Spleen (tissue), 7 donors: Measurements from ENCODE around the gene PLVAP.

Experiments used
- POLR2A ChIP-seq, 3 donors: fragments of 450-650 bp; IDR thresholded peaks; one replicate each; pipeline ENCODE4 v1.5.1; 2017; ENCODE audit warnings: antibody characterized with exemption in 3 of 3, mild to moderate bottlenecking in 1 of 3
- TF ChIP-seq, protein P1 (sequence below), 11 experiments: fragments of 200-600 bp in 7 of 11; fragments of 450-650 bp in 4 of 11; sonication (generic) in 4 of 11; IDR thresholded peaks in 8 of 11; conservative IDR thresholded peaks in 3 of 11; 1 replicate in 7 of 11; 2 replicates in 4 of 11; pipeline versions ENCODE4 v1.4.0 to v1.8.0; 2016 to 2021; ENCODE audit warnings: antibody characterized with exemption in 11 of 11, inconsistent platforms in 4 of 11, mild to moderate bottlenecking in 1 of 11
- donor health status: DM: no; HTN: no; CAD: no; lungs with moderate emphysema.
- donor health status: DM: no; HTN: no; CAD: no.
- donor health status: DM: no; HTN: no; CAD: no.

DNA sequence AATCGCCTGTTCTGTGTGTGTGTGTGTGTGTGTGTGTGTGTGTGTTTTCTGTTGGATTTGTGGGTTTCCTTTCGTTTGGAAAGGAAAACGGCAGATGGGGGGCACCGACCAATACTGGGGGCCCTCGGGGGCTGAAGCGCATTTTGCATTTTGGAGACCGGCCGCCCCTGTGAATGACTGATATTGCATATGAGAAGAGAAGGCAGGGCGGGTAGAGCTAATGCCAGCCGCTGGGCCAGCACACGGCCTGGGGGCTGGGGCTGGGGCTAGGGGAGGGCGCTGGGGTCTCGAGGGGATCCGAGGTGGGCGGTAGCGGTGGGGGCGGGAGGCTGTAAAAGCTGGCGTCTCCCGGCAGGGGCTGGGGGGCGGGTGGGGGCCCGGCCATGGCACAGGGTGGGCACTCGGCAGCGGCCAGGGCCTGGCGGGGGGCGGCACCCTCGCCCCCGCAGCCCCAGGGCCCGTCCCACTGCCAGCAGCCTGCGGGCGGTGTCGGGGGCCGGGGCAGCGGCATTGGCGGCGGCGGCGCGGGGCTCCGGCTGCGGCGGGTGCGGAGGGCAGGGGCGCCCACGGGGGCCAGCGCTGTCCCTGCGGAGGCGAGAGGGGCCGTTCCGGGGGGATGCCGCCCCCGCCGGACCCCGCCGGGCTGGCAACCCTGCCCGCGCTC lies 53.7 kb downstream of the PLVAP start:
- TF ChIP-seq, protein P1, sequence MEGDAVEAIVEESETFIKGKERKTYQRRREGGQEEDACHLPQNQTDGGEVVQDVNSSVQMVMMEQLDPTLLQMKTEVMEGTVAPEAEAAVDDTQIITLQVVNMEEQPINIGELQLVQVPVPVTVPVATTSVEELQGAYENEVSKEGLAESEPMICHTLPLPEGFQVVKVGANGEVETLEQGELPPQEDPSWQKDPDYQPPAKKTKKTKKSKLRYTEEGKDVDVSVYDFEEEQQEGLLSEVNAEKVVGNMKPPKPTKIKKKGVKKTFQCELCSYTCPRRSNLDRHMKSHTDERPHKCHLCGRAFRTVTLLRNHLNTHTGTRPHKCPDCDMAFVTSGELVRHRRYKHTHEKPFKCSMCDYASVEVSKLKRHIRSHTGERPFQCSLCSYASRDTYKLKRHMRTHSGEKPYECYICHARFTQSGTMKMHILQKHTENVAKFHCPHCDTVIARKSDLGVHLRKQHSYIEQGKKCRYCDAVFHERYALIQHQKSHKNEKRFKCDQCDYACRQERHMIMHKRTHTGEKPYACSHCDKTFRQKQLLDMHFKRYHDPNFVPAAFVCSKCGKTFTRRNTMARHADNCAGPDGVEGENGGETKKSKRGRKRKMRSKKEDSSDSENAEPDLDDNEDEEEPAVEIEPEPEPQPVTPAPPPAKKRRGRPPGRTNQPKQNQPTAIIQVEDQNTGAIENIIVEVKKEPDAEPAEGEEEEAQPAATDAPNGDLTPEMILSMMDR (IDR thresholded peaks at IDR 0.05 in 8 of 11, conservative IDR thresholded peaks at IDR 0.05 in 3 of 11) = no peak
- no peak for TF ChIP-seq POLR2A (IDR thresholded peaks at IDR 0.05)
